ENCODE results near the gene ARHGAP35.

DNA sequence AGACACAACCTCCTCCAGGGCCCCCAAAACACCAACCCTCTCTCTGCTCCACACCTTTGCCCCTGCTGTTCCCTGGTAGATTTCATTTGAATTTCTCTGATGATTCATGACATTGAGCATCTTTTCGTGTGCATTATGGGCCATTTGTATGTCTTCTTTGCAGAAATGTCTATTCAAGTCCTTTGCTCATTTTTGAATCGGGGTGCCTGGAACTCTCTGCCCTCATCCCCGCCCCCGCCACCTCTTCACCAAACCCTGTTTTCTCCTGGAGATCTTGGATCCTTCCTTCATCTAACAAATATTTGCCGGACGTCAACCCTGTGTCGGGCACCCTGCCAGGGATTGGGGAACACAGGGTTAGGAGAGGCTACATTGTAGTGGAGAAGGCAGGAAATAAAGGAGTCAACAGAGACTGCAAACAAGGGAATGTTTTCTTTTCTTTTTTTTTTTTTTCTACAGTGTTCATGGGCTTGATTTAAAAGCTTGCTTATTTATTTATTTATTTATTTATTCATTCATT, 46.9 kb upstream of the ARHGAP35 start:
- TF ChIP-seq, protein P1, sequence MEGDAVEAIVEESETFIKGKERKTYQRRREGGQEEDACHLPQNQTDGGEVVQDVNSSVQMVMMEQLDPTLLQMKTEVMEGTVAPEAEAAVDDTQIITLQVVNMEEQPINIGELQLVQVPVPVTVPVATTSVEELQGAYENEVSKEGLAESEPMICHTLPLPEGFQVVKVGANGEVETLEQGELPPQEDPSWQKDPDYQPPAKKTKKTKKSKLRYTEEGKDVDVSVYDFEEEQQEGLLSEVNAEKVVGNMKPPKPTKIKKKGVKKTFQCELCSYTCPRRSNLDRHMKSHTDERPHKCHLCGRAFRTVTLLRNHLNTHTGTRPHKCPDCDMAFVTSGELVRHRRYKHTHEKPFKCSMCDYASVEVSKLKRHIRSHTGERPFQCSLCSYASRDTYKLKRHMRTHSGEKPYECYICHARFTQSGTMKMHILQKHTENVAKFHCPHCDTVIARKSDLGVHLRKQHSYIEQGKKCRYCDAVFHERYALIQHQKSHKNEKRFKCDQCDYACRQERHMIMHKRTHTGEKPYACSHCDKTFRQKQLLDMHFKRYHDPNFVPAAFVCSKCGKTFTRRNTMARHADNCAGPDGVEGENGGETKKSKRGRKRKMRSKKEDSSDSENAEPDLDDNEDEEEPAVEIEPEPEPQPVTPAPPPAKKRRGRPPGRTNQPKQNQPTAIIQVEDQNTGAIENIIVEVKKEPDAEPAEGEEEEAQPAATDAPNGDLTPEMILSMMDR (IDR thresholded peaks at IDR 0.05) = no peak
- no peak for TF ChIP-seq ZFX (IDR thresholded peaks at IDR 0.05; ENCODE audit: borderline replicate concordance)
